Esophagus squamous epithelium (tissue), 5 donors: ENCODE data around the gene MLH1. TPM values are rescaled to one million over a fixed set of nuclear protein-coding genes. Genes with fewer than 3 reads are reported as not detected.
A peak's percentile ranks its signal among the peaks of the same experiment; 100 is the strongest.

Source experiments
- DNase-seq: peaks from one replicate; lab custom pipeline; 2025; lab: John Stamatoyannopoulos, UW
- H3K27ac ChIP-seq, 4 donors: fragments of 200-600 bp; sonication (generic); one replicate each; pipeline ENCODE4 v1.5.1; 2016 to 2019; ENCODE audit warnings: mild to moderate bottlenecking in 1 of 4
- H3K27me3 ChIP-seq, 4 donors: fragments of 200-600 bp; sonication (generic); 1 replicate in 3 of 4; 2 replicates in 1 of 4; pipeline versions ENCODE4 v1.5.1 to v1.6.0; 2017 to 2021; ENCODE audit warnings: antibody characterized with exemption in 1 of 4
- H3K36me3 ChIP-seq, 3 donors: fragments of 200-600 bp; sonication (generic); one replicate each; pipeline ENCODE4 v1.5.1; 2016 to 2019
- H3K4me1 ChIP-seq, 3 donors: fragments of 200-600 bp; sonication (generic); one replicate each; pipeline ENCODE4 v1.5.1; 2017 to 2019
- H3K4me3 ChIP-seq, 4 donors: fragments of 200-600 bp; sonication (generic); 1 replicate in 3 of 4; 2 replicates in 1 of 4; pipeline ENCODE4 v1.5.1; 2016 to 2019; ENCODE audit warnings: mild to moderate bottlenecking in 2 of 4, moderate library complexity in 1 of 4
- H3K9me3 ChIP-seq, 3 donors: fragments of 200-600 bp; sonication (generic); one replicate each; pipeline ENCODE4 v1.5.1; 2016 to 2019
- POLR2A ChIP-seq, 4 donors: fragments of 450-650 bp; IDR thresholded peaks; one replicate each; pipeline ENCODE4 v1.6.1; 2017; ENCODE audit warnings: antibody characterized with exemption in 4 of 4, mild to moderate bottlenecking in 4 of 4, moderate library complexity in 3 of 4
- WGBS, 2 donors: methylation state at CpG; one replicate each; pipeline ENCODE4 v1.1.5; 2018; 5-methylcytosine and 5-hydroxymethylcytosine counted together
- intact Hi-C: fragments of 100-400 bp; cut with DNase I; formaldehyde crosslinking; loops from one replicate; pipeline ENCODE4 v1.15.0; 2022
- total RNA-seq, 4 donors: library from RNA; depleted of rRNA; stranded (reverse); fragments of >200 nt; gene quantifications; one replicate each; pipeline ENCODE4 v1.1.0, GENCODE V29; 2016
- TF ChIP-seq, protein P1 (sequence below), 6 experiments: fragments of 450-650 bp in 4 of 6; fragments of 200-600 bp in 2 of 6; sonication (generic) in 2 of 6; IDR thresholded peaks; one replicate each; pipeline ENCODE4 v1.5.1; 2016 to 2019; ENCODE audit warnings: antibody characterized with exemption in 6 of 6, mild to moderate bottlenecking in 4 of 6, moderate library complexity in 4 of 6
- donor health status: DM: yes; HTN: yes; CAD: no.

MLH1 gene
- 10 to 100 TPM; 15.7 to 33.4 (median 26.1) TPM for total RNA-seq

- no peak for DNase-seq
- 1 to 3% methylated on average over 18 to 43 of the region's 47 CpGs for WGBS, 2 donors
Observed at GRCh38 chr3:36993326-36994283, at the start of gene MLH1. Gene MLH1, plus strand, starts transcription at chr3:36993518. Its CDS starts 30 bp downstream, at chr3:36993548.

GRCh38 chr3:36943601-36944000 is 49.7 kb upstream of the MLH1 start:
- Histone ChIP-seq H3K9me3 (peaks cover 0 to 12% (median 8%) of the 10 kb centered on the region in 3 donors), H3K27me3 (no peaks in the 10 kb centered on the region), H3K27ac (peak overlapping the region; percentile 51 to 80 (median 72)), H3K4me3 (peak overlapping the region; percentile 53 to 85 (median 74)), H3K36me3 (no peaks in the 10 kb centered on the region), H3K4me1 (peaks cover 7 to 29% (median 11%) of the 10 kb centered on the region in 3 donors)
- intact Hi-C loops: no loop called here
- no peak for TF ChIP-seq POLR2A (IDR thresholded peaks at IDR 0.05)
- TF ChIP-seq, protein P1, sequence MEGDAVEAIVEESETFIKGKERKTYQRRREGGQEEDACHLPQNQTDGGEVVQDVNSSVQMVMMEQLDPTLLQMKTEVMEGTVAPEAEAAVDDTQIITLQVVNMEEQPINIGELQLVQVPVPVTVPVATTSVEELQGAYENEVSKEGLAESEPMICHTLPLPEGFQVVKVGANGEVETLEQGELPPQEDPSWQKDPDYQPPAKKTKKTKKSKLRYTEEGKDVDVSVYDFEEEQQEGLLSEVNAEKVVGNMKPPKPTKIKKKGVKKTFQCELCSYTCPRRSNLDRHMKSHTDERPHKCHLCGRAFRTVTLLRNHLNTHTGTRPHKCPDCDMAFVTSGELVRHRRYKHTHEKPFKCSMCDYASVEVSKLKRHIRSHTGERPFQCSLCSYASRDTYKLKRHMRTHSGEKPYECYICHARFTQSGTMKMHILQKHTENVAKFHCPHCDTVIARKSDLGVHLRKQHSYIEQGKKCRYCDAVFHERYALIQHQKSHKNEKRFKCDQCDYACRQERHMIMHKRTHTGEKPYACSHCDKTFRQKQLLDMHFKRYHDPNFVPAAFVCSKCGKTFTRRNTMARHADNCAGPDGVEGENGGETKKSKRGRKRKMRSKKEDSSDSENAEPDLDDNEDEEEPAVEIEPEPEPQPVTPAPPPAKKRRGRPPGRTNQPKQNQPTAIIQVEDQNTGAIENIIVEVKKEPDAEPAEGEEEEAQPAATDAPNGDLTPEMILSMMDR (IDR thresholded peaks at IDR 0.05): no peak
- DNase-seq: no peak
- WGBS, 2 donors: 35 to 41% methylated on average over 10 of the region's 10 CpGs

More at GRCh38 chr3:36993326-36994283, at the start of gene MLH1:
- TF ChIP-seq, protein P1 (IDR thresholded peaks at IDR 0.05): peak in 1 of 6 experiments; percentile 20
- TF ChIP-seq POLR2A (IDR thresholded peaks at IDR 0.05): peak in 2 of 4 donors; percentile 46 to 84
- no peaks in the 10 kb centered on the region for H3K9me3 ChIP-seq
- H3K4me1 ChIP-seq: peaks cover 19 to 51% (median 39%) of the 10 kb centered on the region in 3 donors
- peak within 1 kb of the TSS; percentile 65 to 87 (median 74) for H3K4me3 ChIP-seq
- H3K27me3 ChIP-seq: no peaks in the 10 kb centered on the region
- H3K27ac ChIP-seq: peak within 1 kb of the TSS; percentile 93 to 99 (median 98)
- intact Hi-C loops: no loop called here
- peaks cover 0 to 40% (median 4%) of the 10 kb centered on the region in 3 donors for H3K36me3 ChIP-seq

DNA sequence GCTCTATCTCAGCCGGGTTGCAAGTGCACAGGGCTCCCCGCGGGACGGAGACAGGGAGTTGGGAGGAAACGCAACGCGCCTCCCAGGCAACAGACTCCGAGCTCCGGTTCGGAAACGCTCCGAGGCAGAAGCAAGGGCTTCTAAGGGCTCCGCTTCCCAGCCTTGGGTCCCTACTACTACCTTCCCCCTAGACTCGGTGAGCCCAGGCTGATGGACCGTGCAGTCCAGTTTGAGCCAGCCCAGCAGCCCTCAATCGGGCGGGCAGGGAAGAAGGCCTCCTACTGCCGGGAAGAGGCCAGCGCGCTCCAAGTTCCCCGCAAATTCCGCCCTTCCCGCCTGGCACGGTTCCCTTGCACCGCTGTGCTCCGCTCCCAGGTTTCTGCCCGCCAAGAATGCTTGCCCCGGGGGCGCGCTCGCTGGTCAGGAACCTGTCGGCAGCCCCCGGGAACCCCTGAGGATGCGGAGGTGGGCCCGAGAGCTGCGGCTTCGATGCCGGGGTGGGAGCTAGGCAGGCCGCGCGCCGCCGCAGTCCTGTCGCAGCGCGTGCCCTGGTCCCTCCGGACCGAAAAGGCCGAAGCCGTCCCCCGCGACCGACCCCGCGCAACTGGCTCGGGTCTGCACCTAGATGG is 49.2 kb upstream of the MLH1 start:
- no peak for TF ChIP-seq POLR2A (IDR thresholded peaks at IDR 0.05)
- TF ChIP-seq, protein P1 (IDR thresholded peaks at IDR 0.05): no peak
- intact Hi-C loops: no loop called here
- H3K27me3 ChIP-seq: no peaks in the 10 kb centered on the region
- H3K4me1 ChIP-seq: peaks cover 7 to 29% (median 11%) of the 10 kb centered on the region in 3 donors
- peak overlapping the region; percentile 53 to 85 (median 74) for H3K4me3 ChIP-seq
- no peaks in the 10 kb centered on the region for H3K36me3 ChIP-seq
- peaks cover 0 to 12% (median 8%) of the 10 kb centered on the region in 3 donors for H3K9me3 ChIP-seq
- H3K27ac ChIP-seq: peak overlapping the region; percentile 51 to 80 (median 72)
- no peak for DNase-seq
- 0% methylated on average over 2 to 12 of the region's 56 CpGs for WGBS, 2 donors

DNA sequence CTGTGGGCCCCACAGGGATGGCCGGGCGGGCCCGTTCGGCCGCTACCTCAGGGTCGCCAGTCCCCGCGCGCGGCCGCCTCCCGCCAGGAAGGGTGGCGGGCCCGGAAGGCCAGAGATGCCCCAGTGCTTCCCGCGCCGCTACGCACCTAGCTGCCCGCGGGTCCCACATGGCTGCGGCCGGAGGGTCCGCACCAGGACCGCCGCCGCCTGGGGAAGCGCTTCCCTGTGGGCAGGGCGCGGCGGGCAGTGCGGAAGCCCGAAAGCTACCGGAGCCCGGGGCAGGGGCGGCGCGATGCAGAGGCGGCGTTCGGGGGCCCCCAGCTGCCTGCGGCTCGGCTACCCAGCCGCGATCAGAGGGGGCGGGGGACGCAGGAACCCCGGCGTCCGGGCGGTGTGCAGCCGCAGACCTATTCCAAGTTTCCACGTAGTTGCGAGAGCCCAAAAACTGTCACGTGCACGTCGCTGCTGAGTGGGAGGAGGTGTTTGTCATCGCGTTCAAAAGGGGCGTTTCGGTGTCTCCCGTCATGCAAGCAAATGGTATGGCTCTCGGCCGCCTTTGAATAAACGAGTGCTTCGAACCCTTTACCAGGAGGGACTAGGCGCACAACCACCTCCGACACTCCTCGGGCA is 48.6 kb upstream of the MLH1 start, which contains the start of gene TRANK1:
Gene TRANK1, minus strand, starts transcription at position 414 of the 630 bp plus-strand sequence. Its CDS starts 245 bp downstream, at position 169.
- 6% methylated on average over 7 of the region's 68 CpGs; no CpG with 5 or more reads in 1 of the 2 donors for WGBS, 2 donors
- peak; percentile 6 for DNase-seq
- intact Hi-C loops: no loop called here
- Histone ChIP-seq H3K4me1 (peaks cover 7 to 29% (median 11%) of the 10 kb centered on the region in 3 donors), H3K36me3 (no peaks in the 10 kb centered on the region), H3K27ac (peak within 1 kb of the TSS; percentile 51 to 80 (median 72)), H3K27me3 (no peaks in the 10 kb centered on the region), H3K9me3 (peaks cover 0 to 12% (median 8%) of the 10 kb centered on the region in 3 donors), H3K4me3 (peak within 1 kb of the TSS; percentile 53 to 85 (median 74))
- peak in 2 of 4 donors; percentile 46 to 62 for TF ChIP-seq POLR2A (IDR thresholded peaks at IDR 0.05)
- TF ChIP-seq, protein P1 (IDR thresholded peaks at IDR 0.05): no peak
